ENCODE measurements around the gene CCDC180.
A peak's percentile ranks its signal among the peaks of the same experiment; 100 is the strongest.
"Not testable (repeated sequence)": the region's sequence is repeated elsewhere in the genome, so short reads cannot be mapped to it uniquely, and the experiment has no call there.

Gene CCDC180
- 0.79 to 12.0 (median 1.6) reads per million in 9 experiments for total RNA-seq

DNA sequence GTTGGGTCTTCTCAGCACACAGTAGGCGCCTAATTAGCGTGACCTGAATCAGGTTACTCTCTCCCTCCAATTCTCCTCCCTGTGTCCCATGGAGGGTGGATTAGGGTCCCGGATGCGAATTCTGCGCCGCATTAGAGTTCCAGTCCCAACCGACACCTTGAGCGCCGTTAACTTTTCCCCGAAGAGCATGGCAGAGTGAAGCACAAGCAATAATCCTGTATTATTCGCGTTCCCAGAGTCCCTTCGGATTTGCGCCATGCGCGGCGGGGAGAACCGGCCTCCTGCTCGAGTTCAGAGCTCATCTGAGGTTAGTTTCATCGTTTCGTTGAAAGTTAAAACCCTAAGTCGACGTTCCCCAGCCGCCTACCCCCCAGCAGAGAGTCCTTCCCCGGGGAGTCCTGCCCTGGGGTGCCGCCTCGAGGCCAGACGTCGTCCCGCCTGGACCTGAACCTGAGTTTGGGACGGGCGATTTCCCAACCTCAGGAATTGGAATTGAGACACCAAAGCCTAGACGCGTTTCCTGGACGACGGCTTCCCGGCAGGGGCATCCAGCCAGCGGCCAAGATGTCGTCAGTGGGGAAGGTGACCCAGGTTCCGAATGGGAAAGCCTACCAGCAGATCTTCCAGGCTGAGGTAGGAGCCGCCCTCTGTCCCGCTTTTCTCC is at the start of gene CCDC180:
Gene CCDC180 (plus strand): TSS at position 160 of the 664 bp plus-strand sequence. CDS start 405 bp downstream, at position 565.
- no peak within 1 kb of the TSS for H3K27ac Mint-ChIP-seq
- peaks cover 10 to 12% of the 10 kb centered on the region in 2 donors for H3K27me3 Mint-ChIP-seq
- DNase-seq: no peak
- no peaks in the 10 kb centered on the region for H3K4me1 Mint-ChIP-seq (ENCODE audit: low read depth in 2 of 2)
- peaks cover 4% of the 10 kb centered on the region for H3K36me3 Mint-ChIP-seq (ENCODE audit: insufficient read depth)
- H3K4me3 Mint-ChIP-seq: no peak within 1 kb of the TSS
- ATAC-seq (replicated peaks): no peak
- peaks cover 0 to 7% of the 10 kb centered on the region in 2 donors for H3K9me3 Mint-ChIP-seq

DNA sequence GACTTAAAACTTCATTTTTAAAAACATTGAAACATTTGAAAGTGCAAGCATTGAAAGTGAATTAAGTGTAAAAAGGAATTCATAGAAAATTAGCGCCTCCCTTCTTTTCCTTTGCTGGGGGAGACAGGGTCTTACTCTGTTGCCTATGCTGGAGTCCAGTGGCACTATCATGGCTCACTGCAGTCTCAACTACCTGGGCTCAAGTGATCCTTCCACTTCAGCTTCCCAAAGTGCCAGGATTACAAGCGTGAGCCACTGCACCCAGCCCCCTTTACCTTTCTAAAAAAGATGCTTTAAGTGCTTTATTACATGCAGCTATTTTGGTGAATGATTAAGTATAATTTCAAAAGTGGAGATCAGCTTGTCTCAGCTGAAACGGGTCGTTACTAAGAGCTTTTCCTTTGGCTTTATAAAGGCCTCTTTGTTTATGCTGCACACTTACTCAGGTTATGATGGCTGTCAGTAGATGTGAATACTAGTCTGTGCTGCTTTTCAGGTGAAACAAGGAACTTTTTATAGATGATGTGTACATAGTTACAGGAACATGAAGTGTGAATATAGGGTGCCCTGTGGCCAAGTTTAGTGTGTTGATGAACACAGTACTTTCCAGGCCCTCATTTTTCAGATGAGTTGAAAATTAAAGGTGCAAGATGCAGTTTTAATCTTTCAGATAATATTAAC is 47.5 kb upstream of the CCDC180 start:
- not testable (repeated sequence) for ATAC-seq (replicated peaks); H3K9me3 Mint-ChIP-seq; H3K4me1 Mint-ChIP-seq (ENCODE audit: low read depth in 2 of 2); DNase-seq; H3K27ac Mint-ChIP-seq; H3K4me3 Mint-ChIP-seq; H3K36me3 Mint-ChIP-seq (ENCODE audit: insufficient read depth); H3K27me3 Mint-ChIP-seq

DNA sequence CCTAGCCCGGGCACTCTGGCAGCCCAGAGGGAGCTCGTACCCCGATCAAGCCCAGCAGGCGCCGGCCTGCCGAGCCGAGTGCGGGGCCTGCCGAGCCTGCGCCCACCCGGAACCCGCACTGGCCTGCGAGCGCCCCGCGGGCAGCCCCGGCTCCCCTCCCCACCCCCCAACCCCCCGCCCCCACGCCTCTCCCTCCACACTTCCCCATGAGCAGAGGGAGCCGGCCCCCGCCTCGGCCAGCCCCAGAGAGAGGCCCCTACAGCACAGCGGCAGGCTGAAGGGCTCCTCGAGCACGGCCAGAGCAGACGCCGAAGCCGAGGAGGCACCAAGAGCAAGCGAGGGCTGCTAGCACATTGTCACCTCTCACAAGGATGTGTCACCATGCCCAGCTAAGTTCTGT is 36.2 kb upstream of the CCDC180 start:
- no peak for ATAC-seq (replicated peaks)
- no peaks in the 10 kb centered on the region for H3K27me3 Mint-ChIP-seq
- no peaks in the 10 kb centered on the region for H3K36me3 Mint-ChIP-seq (ENCODE audit: insufficient read depth)
- H3K27ac Mint-ChIP-seq: no peak overlapping the region
- H3K4me1 Mint-ChIP-seq (ENCODE audit: low read depth in 2 of 2): peaks cover 4 to 16% of the 10 kb centered on the region in 2 donors
- H3K4me3 Mint-ChIP-seq: no peak overlapping the region
- no peak for DNase-seq
- H3K9me3 Mint-ChIP-seq: no peaks in the 10 kb centered on the region

DNA sequence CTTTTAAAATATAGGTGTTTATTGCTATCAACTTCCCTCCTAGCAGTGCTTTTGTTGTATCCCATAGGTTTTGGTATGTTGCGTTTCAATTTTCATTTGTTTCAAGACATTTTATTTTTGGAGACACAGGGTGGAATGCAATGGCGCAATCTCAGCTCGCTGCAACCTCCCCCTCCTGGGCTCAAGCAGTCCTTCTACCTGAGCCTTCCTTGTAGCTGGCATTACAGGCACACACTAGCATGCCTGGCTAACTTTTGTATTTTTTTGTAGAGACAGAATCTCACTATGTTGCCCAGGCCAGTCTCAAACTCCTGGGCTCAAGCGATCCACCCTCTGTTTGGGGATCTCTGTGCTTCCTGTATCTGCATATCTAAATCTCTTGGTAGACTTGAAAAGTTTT is 35.4 kb upstream of the CCDC180 start:
- peaks cover 3% of the 10 kb centered on the region for H3K36me3 Mint-ChIP-seq (ENCODE audit: insufficient read depth)
- no peaks in the 10 kb centered on the region for H3K9me3 Mint-ChIP-seq
- H3K27ac Mint-ChIP-seq: peak overlapping the region in 1 of 2 donors; percentile 47
- no peaks in the 10 kb centered on the region for H3K27me3 Mint-ChIP-seq
- no peak overlapping the region for H3K4me3 Mint-ChIP-seq
- H3K4me1 Mint-ChIP-seq (ENCODE audit: low read depth in 2 of 2): peaks cover 4 to 16% of the 10 kb centered on the region in 2 donors
- ATAC-seq (replicated peaks) (no peak), DNase-seq (no peak)

DNA sequence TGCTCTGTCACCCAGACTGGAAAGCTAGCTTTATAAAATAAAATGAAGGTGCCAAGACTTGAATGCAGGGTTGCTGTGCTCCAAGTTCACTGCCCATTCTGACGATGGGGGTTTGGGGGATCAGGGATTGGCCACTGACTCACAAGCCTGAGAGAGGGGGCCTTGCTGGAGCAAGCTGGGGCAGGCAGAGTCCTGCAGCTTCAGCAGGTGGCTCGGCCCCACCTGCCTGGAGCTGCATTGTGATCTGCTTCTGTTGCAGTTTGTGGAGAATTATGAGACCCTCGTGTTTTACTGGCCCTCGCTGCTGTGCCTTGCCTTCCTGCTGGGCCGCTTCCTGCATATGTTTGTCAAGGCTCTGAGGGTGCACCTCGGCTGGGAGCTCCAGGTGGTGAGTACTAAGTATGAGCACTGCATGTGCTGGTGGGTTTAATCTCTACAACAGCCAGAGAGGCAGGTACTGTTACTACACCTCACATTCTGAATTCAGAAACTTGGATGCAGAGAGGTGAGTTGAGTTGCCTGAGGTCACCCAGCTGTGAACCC is 31.1 kb upstream of the CCDC180 start:
- H3K9me3 Mint-ChIP-seq: no peaks in the 10 kb centered on the region
- ATAC-seq (replicated peaks): no peak
- DNase-seq: no peak
- no peaks in the 10 kb centered on the region for H3K27me3 Mint-ChIP-seq
- H3K27ac Mint-ChIP-seq: peak overlapping the region in 1 of 2 donors; percentile 17
- H3K36me3 Mint-ChIP-seq (ENCODE audit: insufficient read depth): peaks cover 18% of the 10 kb centered on the region
- H3K4me3 Mint-ChIP-seq: no peak overlapping the region
- H3K4me1 Mint-ChIP-seq (ENCODE audit: low read depth in 2 of 2): peaks cover 4% of the 10 kb centered on the region in 2 donors

DNA sequence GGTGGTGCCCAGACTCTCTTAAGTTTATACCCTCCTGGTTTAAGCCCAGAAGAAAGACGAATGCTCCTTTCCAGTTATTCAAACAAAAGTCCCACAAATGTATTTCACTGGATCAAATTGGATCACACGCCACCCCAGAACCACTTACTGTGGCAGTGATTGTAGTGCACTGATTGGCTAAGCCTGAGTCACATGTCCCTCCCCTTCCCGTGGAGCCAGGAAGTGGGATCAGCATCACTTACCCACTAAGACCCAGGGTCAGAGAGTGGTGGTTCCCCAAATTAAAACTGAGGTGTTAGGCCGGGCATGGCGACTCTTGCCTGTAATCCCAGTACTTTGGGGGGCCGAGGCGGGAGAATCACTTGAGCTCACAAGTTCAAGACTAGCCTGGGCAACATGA is 29.5 kb upstream of the CCDC180 start:
- Mint-ChIP-seq H3K4me3 (no peak overlapping the region), H3K27me3 (no peaks in the 10 kb centered on the region), H3K4me1 (ENCODE audit: low read depth in 2 of 2) (no peaks in the 10 kb centered on the region), H3K27ac (no peak overlapping the region), H3K36me3 (ENCODE audit: insufficient read depth) (peaks cover 19% of the 10 kb centered on the region), H3K9me3 (no peaks in the 10 kb centered on the region)
- DNase-seq: no peak
- no peak for ATAC-seq (replicated peaks)

DNA sequence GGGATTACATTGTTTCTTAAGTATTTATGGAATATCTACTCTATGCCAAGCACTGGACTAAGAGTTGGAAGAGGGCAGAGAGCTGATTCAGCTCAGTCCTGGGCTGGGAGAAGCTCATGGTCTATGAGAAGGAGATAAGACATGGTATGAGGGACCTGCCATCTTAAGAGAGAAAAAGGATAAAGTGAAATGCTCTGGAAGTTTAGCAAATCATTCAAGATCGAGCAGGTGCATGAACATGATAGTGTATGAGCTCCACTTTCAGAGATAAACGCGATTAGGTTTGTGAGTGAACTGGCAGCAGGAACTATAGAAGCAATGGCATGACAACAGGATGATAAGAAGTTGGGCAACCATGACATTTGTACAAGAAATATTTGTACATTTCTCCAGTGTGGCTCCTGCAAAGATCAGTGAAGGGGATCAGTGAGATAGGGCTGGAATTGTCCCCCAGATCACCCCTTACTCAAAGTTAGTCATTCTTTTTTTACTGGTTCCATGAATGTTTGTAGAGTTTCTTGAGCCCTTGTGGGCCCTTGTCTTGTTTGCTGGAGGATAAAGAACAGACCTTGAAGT is 26.6 kb upstream of the CCDC180 start:
- Mint-ChIP-seq H3K27ac (no peak overlapping the region), H3K4me1 (ENCODE audit: low read depth in 2 of 2) (no peaks in the 10 kb centered on the region), H3K36me3 (ENCODE audit: insufficient read depth) (peaks cover 29% of the 10 kb centered on the region), H3K9me3 (peaks cover 0 to 2% of the 10 kb centered on the region in 2 donors), H3K4me3 (no peak overlapping the region), H3K27me3 (no peaks in the 10 kb centered on the region)
- no peak for DNase-seq
- no peak for ATAC-seq (replicated peaks)

DNA sequence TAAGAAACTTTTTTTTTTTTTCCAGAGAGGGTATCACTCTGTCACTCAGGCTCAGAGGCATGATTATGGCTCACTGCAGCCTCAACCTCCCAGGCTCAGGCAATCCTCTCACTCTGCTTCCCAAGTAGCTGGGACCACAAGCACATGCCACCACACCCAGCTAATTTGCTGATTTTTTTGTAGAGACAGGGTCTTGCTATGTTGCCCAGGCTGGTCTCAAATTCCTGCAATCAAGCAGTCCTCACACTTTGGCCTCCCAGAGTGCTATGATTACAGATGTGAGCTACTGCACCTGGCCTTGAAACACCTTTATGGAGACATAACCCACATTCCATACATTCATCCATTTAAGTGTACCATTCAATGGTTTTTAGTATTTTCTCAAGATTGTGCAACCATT is 23.7 kb upstream of the CCDC180 start:
- Mint-ChIP-seq H3K36me3 (ENCODE audit: insufficient read depth) (peaks cover 17% of the 10 kb centered on the region), H3K4me3 (no peak overlapping the region), H3K27me3 (no peaks in the 10 kb centered on the region), H3K9me3 (peaks cover 0 to 2% of the 10 kb centered on the region in 2 donors), H3K27ac (no peak overlapping the region), H3K4me1 (ENCODE audit: low read depth in 2 of 2) (no peaks in the 10 kb centered on the region)
- ATAC-seq (replicated peaks) (no peak), DNase-seq (no peak)

DNA sequence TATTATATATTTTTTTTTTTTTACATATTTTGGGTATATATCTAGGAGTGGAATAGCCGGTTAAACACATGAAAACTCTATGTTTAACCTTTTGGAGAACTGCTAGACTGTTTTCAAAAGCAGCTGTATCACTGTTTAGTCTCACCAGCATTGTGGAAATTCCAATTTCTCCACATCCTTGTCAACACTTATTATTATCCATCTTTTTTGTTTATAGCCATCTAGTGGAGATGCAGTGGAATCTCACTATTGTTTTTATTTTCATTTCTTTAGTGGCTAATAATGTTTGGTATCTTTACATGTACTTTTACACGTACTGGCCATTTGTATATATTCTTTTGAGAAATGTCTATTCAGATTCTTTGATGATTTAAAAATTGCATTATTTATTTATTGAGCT is 22.7 kb upstream of the CCDC180 start:
- H3K27ac Mint-ChIP-seq: no peak overlapping the region
- H3K9me3 Mint-ChIP-seq: peaks cover 0 to 2% of the 10 kb centered on the region in 2 donors
- H3K27me3 Mint-ChIP-seq: no peaks in the 10 kb centered on the region
- no peak for DNase-seq
- H3K36me3 Mint-ChIP-seq (ENCODE audit: insufficient read depth): peaks cover 24% of the 10 kb centered on the region
- ATAC-seq (replicated peaks): no peak
- H3K4me1 Mint-ChIP-seq (ENCODE audit: low read depth in 2 of 2): no peaks in the 10 kb centered on the region
- no peak overlapping the region for H3K4me3 Mint-ChIP-seq

DNA sequence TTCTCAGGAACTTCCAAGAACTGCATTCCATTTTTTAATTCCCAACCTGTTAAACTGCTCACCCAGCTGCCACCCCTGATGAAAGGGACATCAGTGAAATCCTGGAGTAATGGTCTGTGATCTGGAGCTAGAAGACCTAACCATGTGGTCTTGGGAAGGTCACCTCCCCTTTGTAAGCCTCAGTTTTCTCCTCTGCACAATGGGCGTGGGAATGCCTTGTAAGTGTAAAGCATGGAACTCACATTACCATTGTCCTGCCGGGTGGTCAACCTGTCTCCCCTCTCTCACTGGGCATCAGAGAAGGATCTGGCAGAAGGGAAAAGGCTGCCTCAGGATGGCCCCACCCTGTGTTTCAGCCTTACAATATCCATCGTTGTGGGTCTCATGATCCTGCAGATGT is 15.3 kb upstream of the CCDC180 start:
- ATAC-seq (replicated peaks) (no peak), DNase-seq (no peak)
- H3K27ac Mint-ChIP-seq: no peak overlapping the region
- H3K4me3 Mint-ChIP-seq: no peak overlapping the region
- H3K36me3 Mint-ChIP-seq (ENCODE audit: insufficient read depth): peaks cover 10% of the 10 kb centered on the region
- H3K9me3 Mint-ChIP-seq: peaks cover 0 to 2% of the 10 kb centered on the region in 2 donors
- no peaks in the 10 kb centered on the region for H3K27me3 Mint-ChIP-seq
- peaks cover 2 to 5% of the 10 kb centered on the region in 2 donors for H3K4me1 Mint-ChIP-seq (ENCODE audit: low read depth in 2 of 2)

DNA sequence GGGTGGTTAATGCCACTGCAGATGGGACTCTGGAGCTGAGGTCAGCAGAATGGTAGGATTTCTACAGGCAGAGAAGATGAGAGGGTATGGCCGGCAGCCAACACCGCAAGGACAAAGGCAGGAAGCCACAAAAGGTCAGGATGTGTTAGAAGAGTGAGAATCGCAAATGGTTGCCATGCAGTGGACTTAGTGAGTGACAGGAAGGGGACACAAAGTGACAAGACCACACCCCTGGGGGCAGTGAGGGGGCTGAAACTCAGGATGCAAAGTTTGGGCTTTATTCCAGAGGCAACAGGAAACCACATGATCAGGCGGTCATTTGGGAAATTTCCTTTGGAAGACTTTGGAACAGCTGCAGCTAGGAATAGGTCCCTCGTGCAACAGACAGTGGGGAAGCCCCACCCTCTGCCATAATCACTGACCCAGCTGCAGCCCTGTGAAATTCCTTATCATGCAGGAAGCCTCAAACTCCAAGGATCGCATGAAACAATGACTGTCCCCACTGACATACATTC is 14.2 kb upstream of the CCDC180 start:
- peaks cover 7 to 9% of the 10 kb centered on the region in 2 donors for H3K9me3 Mint-ChIP-seq
- H3K4me1 Mint-ChIP-seq (ENCODE audit: low read depth in 2 of 2): peaks cover 2 to 5% of the 10 kb centered on the region in 2 donors
- H3K27me3 Mint-ChIP-seq: no peaks in the 10 kb centered on the region
- H3K36me3 Mint-ChIP-seq (ENCODE audit: insufficient read depth): peaks cover 14% of the 10 kb centered on the region
- no peak overlapping the region for H3K4me3 Mint-ChIP-seq
- DNase-seq: no peak
- ATAC-seq (replicated peaks): no peak
- peak overlapping the region in 1 of 2 donors; percentile 9 for H3K27ac Mint-ChIP-seq

DNA sequence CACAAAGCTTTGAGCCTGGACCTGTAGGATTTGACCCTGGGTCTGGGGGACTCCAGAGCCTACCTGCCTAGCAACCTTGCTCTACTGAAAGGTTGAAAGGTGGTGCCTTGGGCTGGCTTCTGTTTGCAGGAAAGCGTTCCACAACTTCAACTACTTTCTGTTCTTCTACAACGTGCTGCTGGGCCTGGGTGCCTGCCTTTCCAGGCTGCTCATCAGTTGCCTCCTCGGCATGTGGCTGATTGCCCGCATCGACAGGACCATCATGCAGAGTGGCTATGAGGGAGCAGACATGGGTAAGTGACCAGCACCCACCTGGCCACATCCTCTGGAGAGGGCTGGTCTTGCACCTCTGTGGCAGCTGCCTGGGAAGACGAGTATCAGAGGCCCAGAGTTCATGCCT is 13.6 kb upstream of the CCDC180 start:
- Mint-ChIP-seq H3K27ac (no peak overlapping the region), H3K4me3 (no peak overlapping the region), H3K27me3 (no peaks in the 10 kb centered on the region), H3K36me3 (ENCODE audit: insufficient read depth) (peaks cover 11% of the 10 kb centered on the region), H3K4me1 (ENCODE audit: low read depth in 2 of 2) (peaks cover 2 to 5% of the 10 kb centered on the region in 2 donors), H3K9me3 (peaks cover 7 to 9% of the 10 kb centered on the region in 2 donors)
- DNase-seq (no peak), ATAC-seq (replicated peaks) (no peak)

DNA sequence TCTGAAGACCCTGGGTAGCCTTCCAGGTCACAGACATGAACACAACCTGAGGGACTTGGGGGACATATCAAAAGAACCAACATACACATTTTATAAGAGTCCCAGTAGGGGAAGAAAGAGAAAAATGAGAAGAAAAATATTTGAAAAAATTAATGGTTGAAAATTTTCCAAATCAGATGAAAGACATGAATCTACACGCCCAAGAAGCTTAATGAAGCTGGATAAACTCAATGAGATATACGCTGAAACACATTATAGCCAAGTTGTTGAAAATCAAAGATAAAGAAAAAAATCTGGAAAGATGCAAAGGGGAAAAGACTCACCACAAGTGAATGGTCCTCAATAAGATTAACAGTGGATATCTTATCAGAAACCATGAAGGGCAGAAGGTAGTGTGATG is 9.6 kb upstream of the CCDC180 start:
- H3K27ac Mint-ChIP-seq: no peak overlapping the region
- DNase-seq (no peak), ATAC-seq (replicated peaks) (no peak)
- H3K4me1 Mint-ChIP-seq (ENCODE audit: low read depth in 2 of 2): peaks cover 1 to 4% of the 10 kb centered on the region in 2 donors
- H3K4me3 Mint-ChIP-seq: no peak overlapping the region
- no peaks in the 10 kb centered on the region for H3K27me3 Mint-ChIP-seq
- H3K36me3 Mint-ChIP-seq (ENCODE audit: insufficient read depth): peaks cover 4% of the 10 kb centered on the region
- peaks cover 7 to 12% of the 10 kb centered on the region in 2 donors for H3K9me3 Mint-ChIP-seq
